Endothelial cell of umbilical vein (primary cell): ENCODE results near the gene FEN1.

Experiments
- CTCF ChIP-seq, 2 donors: IDR thresholded peaks; 1 replicate in 1 of 2; 2 replicates in 1 of 2; pipeline ENCODE4 v1.5.1; 2011; ENCODE audit warnings: low read length in 2 of 2, mild to moderate bottlenecking in 2 of 2, moderate library complexity in 2 of 2, control low read depth in 1 of 2, inconsistent platforms in 1 of 2, low read depth in 1 of 2; ENCODE audit not compliant: insufficient read depth in 1 of 2; ENCODE audit errors: extremely low read depth in 1 of 2
- EZH2 ChIP-seq: IDR thresholded peaks from 2 replicates; pipeline ENCODE4 v1.6.1; 2012; ENCODE audit warnings: borderline replicate concordance, low read depth, mild to moderate bottlenecking, moderate library complexity, low read length, inconsistent platforms; ENCODE audit not compliant: severe bottlenecking
- POLR2A ChIP-seq: IDR thresholded peaks from 2 replicates; pipeline ENCODE4 v1.6.1; 2012; ENCODE audit warnings: low read depth, mild to moderate bottlenecking, control low read depth, low read length

- TF ChIP-seq CTCF (IDR thresholded peaks at IDR 0.05; ENCODE audit: extremely low read depth in 1 of 2, insufficient read depth in 1 of 2, low read depth in 1 of 2, low read length in 2 of 2) (no peak), EZH2 (no peak), POLR2A (no peak)
Observed at GRCh38 chr11:61775106-61775505, 17.6 kb upstream of the FEN1 start.
